Measurements from ENCODE around the gene CYLC2.

CYLC2 gene, protein sequence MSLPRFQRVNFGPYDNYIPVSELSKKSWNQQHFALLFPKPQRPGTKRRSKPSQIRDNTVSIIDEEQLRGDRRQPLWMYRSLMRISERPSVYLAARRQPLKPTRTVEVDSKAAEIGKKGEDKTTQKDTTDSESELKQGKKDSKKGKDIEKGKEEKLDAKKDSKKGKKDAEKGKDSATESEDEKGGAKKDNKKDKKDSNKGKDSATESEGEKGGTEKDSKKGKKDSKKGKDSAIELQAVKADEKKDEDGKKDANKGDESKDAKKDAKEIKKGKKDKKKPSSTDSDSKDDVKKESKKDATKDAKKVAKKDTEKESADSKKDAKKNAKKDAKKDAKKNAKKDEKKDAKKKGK

DNA sequence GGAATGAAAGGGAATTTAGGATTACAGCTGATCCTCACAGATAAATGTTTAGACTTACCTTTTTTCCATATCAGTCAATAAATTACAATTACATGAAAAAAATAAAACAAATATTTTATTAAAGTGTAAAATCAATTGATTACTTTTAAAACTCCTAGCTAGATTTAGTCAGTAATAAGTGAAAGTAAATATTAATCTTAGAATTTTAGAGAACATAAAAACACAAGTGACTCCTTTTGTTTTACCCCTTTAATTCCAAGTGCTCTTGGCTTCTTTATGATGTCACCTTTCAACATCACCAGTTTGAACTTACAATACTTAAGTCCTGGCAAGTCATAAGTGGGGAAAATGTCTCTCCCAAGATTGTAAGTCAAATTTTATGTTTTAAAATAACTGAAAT lies at the start of gene CYLC2:
TSS of gene CYLC2 (plus strand) at position 301 of the 400 bp plus-strand sequence. CDS start at position 349, 48 bp downstream.
- DNase-seq (ENCODE audit: low read depth in 2 of 2): no peak

DNA sequence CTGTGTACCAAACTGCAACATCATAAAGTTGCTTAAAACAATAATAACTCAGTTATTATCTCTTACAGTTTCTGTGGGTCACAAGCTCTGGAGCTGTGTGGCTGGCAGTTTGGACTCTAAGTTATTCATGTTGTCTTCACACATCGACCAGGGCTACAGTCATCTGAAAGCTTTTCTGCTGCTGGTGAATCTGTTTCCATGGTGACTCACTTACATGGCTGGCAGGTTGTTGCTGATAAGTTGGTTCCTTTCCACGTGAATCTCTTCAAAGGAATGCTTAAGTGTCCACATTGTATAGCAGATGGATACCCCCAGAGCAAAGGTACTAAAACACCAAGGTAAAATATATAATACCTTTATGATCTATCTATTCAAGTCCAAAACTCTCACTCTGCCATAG lies 44.8 kb upstream of the CYLC2 start:
- DNase-seq (ENCODE audit: low read depth in 2 of 2): no peak

DNA sequence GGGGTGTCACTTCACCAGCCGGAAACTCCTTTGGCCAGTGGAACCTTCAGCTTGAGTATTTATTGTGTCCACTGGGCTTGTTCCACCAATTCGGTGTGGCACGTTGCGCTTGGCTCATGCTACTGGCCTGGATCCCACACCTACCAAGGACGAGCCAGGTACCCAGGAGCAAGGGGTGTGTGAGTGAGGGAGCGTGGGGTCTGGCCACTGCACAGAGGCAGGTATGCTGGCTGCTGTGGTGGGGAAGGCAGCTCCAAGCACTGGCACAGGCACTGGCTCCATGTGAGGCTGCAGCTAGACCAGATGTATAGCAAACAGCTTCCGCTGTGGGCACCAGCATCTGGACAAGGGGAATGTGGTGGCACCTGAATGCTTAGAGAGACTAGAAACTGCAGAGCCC lies 28.1 kb upstream of the CYLC2 start:
- DNase-seq (ENCODE audit: low read depth in 2 of 2): no peak

DNA sequence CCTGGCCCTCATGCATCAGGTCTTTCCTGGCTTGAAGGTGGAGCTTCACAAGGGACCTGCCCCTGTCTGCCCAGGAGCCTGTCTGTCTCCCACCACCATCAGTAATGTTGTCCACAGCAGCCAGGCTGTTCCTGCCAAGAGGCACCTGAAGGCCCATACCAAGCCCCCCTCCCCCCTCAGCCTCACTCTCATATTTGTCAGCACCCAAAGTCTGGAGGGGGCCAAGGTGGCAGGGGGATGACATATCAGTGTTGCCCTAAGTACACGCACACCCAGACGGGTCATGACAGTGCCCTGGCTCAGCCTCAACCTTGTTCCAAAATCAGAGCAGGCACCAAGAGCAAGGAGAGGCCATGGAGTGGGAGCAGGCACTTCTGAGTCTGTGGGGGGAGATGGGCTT lies 27.2 kb upstream of the CYLC2 start:
- no peak for DNase-seq (ENCODE audit: low read depth in 2 of 2)

DNA sequence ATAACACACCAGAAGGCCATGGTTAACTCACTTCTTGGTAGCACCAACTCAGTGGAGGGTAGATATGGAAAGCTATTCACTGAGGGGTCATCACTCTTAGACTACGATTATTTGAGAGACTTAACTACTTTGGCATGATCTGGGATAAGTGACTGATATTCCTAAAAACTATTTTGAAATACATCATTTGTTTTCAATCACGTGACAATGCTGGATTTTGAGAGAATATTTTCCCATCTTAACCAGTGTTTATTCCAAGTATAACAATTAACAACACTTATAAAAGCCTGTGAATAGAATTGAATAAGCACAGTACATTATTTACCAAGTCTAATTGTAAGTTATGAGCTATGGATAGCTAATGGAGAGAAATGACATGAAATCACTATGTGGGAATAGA lies 22.4 kb upstream of the CYLC2 start:
- DNase-seq (ENCODE audit: low read depth in 2 of 2): no peak

GRCh38 chr9:102974530-102974929 lies 20.6 kb upstream of the CYLC2 start:
- DNase-seq (ENCODE audit: low read depth in 2 of 2): no peak

DNA sequence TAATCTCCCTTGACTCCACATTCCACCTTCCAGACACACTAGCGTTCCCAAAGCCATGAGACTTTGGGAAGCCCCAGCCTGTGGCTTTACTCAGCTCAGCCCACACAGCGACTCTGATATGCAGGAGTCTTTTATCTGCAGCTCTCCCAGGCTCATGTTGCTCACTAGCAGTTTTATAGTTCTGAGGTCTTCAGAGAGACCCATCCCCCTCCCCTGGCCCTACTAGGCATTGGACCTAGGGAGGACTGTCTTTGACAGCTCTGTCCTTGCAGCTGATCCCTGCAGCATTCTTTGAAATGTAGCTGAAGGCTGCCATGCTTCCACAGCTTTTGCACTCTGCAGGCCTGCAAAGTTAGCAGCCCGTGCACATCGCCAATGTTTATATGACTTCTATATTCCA lies 19.9 kb upstream of the CYLC2 start:
- DNase-seq (ENCODE audit: low read depth in 2 of 2): no peak

GRCh38 chr9:102985162-102985895 lies 9.8 kb upstream of the CYLC2 start:
- no peak for DNase-seq (ENCODE audit: low read depth in 2 of 2)

GRCh38 chr9:102986425-102986824 lies 8.7 kb upstream of the CYLC2 start:
- DNase-seq (ENCODE audit: low read depth in 2 of 2): no peak

- no peak for DNase-seq (ENCODE audit: low read depth in 2 of 2)
These were observed 8.6 kb downstream of the CYLC2 start for GRCh38 chr9:103003689-103004088.

GRCh38 chr9:103014242-103014641 lies 19.1 kb downstream of the CYLC2 start:
- no peak for DNase-seq (ENCODE audit: low read depth in 2 of 2)

DNA sequence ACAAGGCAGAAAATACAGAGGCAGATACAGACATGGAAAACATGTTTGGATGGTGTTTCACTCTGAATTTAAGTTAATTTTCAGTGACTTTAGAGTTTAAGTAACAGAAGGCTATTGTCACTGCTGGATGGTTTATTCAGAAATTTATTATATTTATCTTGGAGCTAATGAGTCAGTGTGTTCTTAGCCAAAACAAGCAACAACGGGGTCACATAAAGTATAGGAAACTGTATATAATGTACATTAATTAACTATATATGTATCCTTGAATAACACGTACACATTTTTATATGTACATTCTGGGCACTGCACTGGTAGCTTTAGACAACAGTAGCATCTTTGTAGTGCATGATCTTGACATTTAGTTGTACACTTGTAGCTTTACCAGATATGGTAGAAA lies 30.7 kb downstream of the CYLC2 start:
- DNase-seq (ENCODE audit: low read depth in 2 of 2): no peak

DNA sequence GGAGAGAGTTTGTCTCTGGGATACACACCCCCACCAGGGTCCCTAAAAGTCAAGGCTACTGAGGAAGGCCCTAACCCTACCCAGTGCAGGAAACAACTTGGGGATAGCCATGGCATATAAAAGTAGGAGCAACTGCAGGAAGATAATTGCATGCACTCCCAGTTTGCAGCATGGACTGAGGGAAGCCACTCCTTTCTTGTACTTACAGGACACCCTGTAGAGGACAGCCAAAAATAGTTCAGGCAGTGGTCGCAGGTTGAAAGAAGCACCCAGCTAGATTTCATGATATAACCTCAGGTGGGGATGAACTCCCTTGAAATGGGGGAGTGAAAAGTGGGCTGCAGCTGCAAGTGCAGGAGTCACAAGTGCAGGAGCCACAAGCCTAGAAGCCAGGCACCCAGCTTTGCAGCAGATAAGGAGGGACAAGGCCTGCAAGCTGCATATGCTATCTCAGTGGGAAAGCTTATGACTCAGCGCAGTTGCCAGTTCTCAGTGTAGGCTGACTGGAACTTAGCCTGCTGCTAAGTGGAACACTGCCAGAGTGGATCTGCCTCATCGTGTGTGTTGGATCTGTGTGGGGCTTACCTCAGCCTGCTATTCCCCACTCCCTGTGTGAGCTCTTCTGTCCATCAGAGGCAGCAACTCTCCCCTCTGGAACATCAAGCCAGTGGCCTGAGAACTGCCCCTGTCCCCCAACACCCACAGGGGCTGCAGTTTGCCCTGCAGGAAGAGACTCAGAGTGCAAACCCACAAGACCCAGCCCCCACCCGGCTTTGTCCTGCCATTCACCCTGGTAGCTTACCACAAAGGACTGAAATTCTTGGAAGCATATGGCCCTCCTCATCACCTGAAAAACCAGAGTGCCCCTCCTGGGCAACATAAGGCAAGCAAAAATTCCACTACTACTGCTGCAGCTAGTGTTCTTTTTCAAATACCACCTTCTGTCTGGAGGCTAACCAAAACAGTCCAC lies 42.7 kb downstream of the CYLC2 start:
- DNase-seq (ENCODE audit: low read depth in 2 of 2): no peak

- DNase-seq (ENCODE audit: low read depth in 2 of 2): no peak
These were observed 46.8 kb downstream of the CYLC2 start for GRCh38 chr9:103041961-103042360.

Measured in fibroblast of skin of left biceps (primary cell).